B cell (primary cell): Measurements from ENCODE around the gene LMAN2.

Experiments used
- EZH2 ChIP-seq: IDR thresholded peaks from 2 replicates; pipeline ENCODE4 v1.6.1; 2012; ENCODE audit warnings: borderline replicate concordance, low read depth, mild to moderate bottlenecking, moderate library complexity, low read length; ENCODE audit not compliant: insufficient read depth, poor library complexity, severe bottlenecking
- TF ChIP-seq, protein P1 (sequence below): fragments of 200-600 bp; IDR thresholded peaks from one replicate; pipeline ENCODE4 v1.8.0; 2022; ENCODE audit warnings: antibody characterized with exemption, mild to moderate bottlenecking

DNA sequence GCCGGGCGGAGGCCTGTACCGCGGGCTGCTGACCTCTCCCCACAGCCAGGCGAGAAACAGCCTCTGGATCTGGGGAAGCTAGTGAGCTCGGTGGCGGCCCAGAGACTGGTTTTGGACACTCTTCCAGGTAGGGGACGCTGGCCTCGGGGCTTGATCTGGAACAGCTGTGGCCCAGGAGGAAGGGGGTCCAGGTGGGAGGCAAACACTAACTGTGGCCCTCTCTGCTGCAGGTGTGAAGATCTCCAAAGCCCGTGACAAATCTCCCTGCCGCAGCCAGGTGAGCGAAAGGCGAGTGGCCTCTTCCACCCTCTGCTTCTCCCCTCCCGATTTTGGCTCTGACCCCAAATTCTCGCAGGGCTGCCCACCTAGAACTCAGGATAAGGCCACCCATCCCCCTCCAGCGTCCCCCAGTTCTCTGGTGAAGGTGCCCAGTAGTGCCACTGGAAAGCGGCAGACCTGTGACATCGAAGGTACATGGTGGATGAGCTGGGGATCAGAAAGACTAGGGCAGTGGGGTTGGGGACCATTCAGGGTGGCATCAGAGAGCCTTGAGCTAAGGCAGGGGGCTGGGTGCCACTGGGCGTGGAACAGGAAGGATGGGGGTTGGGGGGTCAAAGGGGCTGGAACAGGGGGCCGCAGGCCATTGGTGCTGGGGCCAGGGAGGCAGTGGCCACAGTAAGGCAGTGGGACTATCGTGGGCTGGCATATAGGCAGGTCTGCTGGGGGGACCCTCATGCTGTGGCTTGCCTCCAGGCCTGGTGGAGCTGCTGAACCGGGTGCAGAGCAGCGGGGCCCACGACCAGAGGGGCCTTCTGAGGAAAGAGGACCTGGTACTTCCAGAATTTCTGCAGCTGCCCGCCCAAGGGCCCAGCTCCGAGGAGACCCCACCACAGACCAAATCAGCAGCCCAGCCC is 19.9 kb upstream of the LMAN2 start:
- TF ChIP-seq, protein P1, sequence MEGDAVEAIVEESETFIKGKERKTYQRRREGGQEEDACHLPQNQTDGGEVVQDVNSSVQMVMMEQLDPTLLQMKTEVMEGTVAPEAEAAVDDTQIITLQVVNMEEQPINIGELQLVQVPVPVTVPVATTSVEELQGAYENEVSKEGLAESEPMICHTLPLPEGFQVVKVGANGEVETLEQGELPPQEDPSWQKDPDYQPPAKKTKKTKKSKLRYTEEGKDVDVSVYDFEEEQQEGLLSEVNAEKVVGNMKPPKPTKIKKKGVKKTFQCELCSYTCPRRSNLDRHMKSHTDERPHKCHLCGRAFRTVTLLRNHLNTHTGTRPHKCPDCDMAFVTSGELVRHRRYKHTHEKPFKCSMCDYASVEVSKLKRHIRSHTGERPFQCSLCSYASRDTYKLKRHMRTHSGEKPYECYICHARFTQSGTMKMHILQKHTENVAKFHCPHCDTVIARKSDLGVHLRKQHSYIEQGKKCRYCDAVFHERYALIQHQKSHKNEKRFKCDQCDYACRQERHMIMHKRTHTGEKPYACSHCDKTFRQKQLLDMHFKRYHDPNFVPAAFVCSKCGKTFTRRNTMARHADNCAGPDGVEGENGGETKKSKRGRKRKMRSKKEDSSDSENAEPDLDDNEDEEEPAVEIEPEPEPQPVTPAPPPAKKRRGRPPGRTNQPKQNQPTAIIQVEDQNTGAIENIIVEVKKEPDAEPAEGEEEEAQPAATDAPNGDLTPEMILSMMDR: no peak
- TF ChIP-seq EZH2: no peak
